Pancreas (tissue), 10 donors: ENCODE results near the gene POLR3H. TPM values are rescaled to one million over a fixed set of nuclear protein-coding genes. Genes with fewer than 3 reads are reported as not detected.

ENCODE experiments used
- ATAC-seq, 4 donors: fragments of 200-7000 bp; cut with Tn5 transposase; one replicate each; pipeline versions ENCODE4 v1.8.0 to v1.9.1; 2020; ENCODE audit warnings: mild to moderate bottlenecking in 4 of 4, moderate library complexity in 4 of 4
- DNase-seq, 6 donors: peaks; one replicate each; pipeline ENCODE4 v3.0.0-alpha.2; 2020
- FAIRE-seq: peaks from 2 replicates; lab custom pipeline; 2012; peaks lifted over from hg19 to GRCh38; lab: Jason Lieb, UNC
- H3K27ac ChIP-seq, 4 donors: fragments of 200-600 bp; sonication (generic); 1 replicate in 3 of 4; 2 replicates in 1 of 4; pipeline versions ENCODE4 v1.5.0 to v1.8.0; 2020
- H3K27me3 ChIP-seq, 4 donors: fragments of 200-600 bp; one replicate each; pipeline ENCODE4 v1.8.0; 2021
- H3K36me3 ChIP-seq, 3 donors: fragments of 200-600 bp; sonication (generic) in 1 of 3; one replicate each; pipeline versions ENCODE4 v1.5.0 to v1.8.0; 2020 to 2021
- H3K4me1 ChIP-seq, 3 donors: fragments of 200-600 bp; one replicate each; pipeline ENCODE4 v1.8.0; 2021
- H3K4me3 ChIP-seq, 4 donors: fragments of 200-600 bp; sonication (generic) in 2 of 4; one replicate each; pipeline versions ENCODE4 v1.5.0 to v1.8.0; 2020 to 2021
- H3K9me3 ChIP-seq, 4 donors: fragments of 200-600 bp; one replicate each; pipeline ENCODE4 v1.8.0; 2021
- CTCF ChIP-seq, 4 donors: fragments of 200-600 bp; sonication (generic) in 3 of 4; IDR thresholded peaks; one replicate each; pipeline versions ENCODE4 v1.5.0 to v1.8.0; 2021; ENCODE audit warnings: antibody characterized with exemption in 4 of 4
- WGBS, 2 donors: extraction: QIAGEN DNeasy Blood & Tissue Kit; methylation state at CpG; one replicate each; pipeline ENCODE4 v1.1.7; 2013; 5-methylcytosine and 5-hydroxymethylcytosine counted together
- intact Hi-C, 3 donors: fragments of 100-400 bp; cut with DNase I; formaldehyde crosslinking; loops; one replicate each; pipeline versions ENCODE4 v1.11.1 to v1.14.2; 2022
- polyA plus RNA-seq, 2 donors: library from polyadenylated mRNA; stranded (reverse); fragments of 200-250 nt; gene quantifications; one replicate each; pipeline ENCODE4 v1.2.3, GENCODE V29; 2013
- total RNA-seq, 6 donors: library from RNA; stranded (reverse); fragmentation: NEBNext Ultra II Directional in 4 of 6; extraction: Animal tissue kit (Norgen Biotek cat#: 25700) in 4 of 6; gene quantifications; one replicate each; pipeline versions ENCODE4 v1.2.1 to v1.2.4, GENCODE V29; 2021 to 2023
- donor health status: healthy with polysubstance abuse.
- donor health status: DM: no; HTN: no; CAD: no; lungs with moderate emphysema.
- donor health status: DM: no; HTN: no; CAD: no.
- donor health status: control.
- donor health status: control.
- donor health status: Bipolar disorder and iron deficiency.
- donor health status: DM: yes; HTN: yes; CAD: no.
- donor health status: DM: no; HTN: no; CAD: no.
- donor health status: DM: no; HTN: no; CAD: no.
- donor health status: DM: yes; HTN: yes; CAD: no.

Gene POLR3H
- total and polyA plus RNA-seq, 8 donors = 11.0 to 22.0 (median 14.4) TPM

GRCh38 chr22:41578818-41579217, 34.5 kb upstream of the POLR3H start:
- H3K27ac ChIP-seq = no peak overlapping the region
- peak in 1 of 6 donors; percentile 40 for DNase-seq
- H3K27me3 ChIP-seq = no peaks in the 10 kb centered on the region
- no peak for TF ChIP-seq CTCF (IDR thresholded peaks at IDR 0.05)
- no peak for FAIRE-seq
- H3K4me3 ChIP-seq = no peak overlapping the region
- peaks cover 0 to 30% (median 0%) of the 10 kb centered on the region in 3 donors for H3K36me3 ChIP-seq
- no peak for ATAC-seq
- intact Hi-C loops = no loop called here
- 87 to 89% methylated on average over 9 of the region's 9 CpGs for WGBS, 2 donors
- H3K4me1 ChIP-seq = no peaks in the 10 kb centered on the region
- no peaks in the 10 kb centered on the region for H3K9me3 ChIP-seq

GRCh38 chr22:41578114-41578513, 33.8 kb upstream of the POLR3H start:
- Histone ChIP-seq H3K9me3 (no peaks in the 10 kb centered on the region), H3K4me3 (no peak overlapping the region), H3K27ac (no peak overlapping the region), H3K27me3 (no peaks in the 10 kb centered on the region), H3K36me3 (peaks cover 0 to 26% (median 0%) of the 10 kb centered on the region in 3 donors), H3K4me1 (no peaks in the 10 kb centered on the region)
- DNase-seq = peak in 2 of 6 donors; percentile 32 to 48
- no peak for ATAC-seq
- no peak for FAIRE-seq
- intact Hi-C loops = no loop called here
- no peak for TF ChIP-seq CTCF (IDR thresholded peaks at IDR 0.05)
- 93 to 96% methylated on average over 8 of the region's 8 CpGs for WGBS, 2 donors

- ATAC-seq = peak; percentile 21 to 82 (median 68)
Observed at GRCh38 chr22:41576877-41577276, 32.6 kb upstream of the POLR3H start.

GRCh38 chr22:41575533-41575932, 31.3 kb upstream of the POLR3H start:
- 94 to 95% methylated on average over 13 to 15 of the region's 15 CpGs for WGBS, 2 donors
- intact Hi-C loops = no loop called here
- ATAC-seq (no peak), DNase-seq (peak in 1 of 6 donors; percentile 76), FAIRE-seq (no peak)
- no peaks in the 10 kb centered on the region for H3K4me1 ChIP-seq
- no peaks in the 10 kb centered on the region for H3K9me3 ChIP-seq
- no peak for TF ChIP-seq CTCF (IDR thresholded peaks at IDR 0.05)
- no peaks in the 10 kb centered on the region for H3K27me3 ChIP-seq
- H3K27ac ChIP-seq = no peak overlapping the region
- H3K36me3 ChIP-seq = peaks cover 0 to 16% (median 0%) of the 10 kb centered on the region in 3 donors
- no peak overlapping the region for H3K4me3 ChIP-seq

More at GRCh38 chr22:41576877-41577276, 32.6 kb upstream of the POLR3H start:
- intact Hi-C loops = no loop called here
- DNase-seq (peak in 4 of 6 donors; percentile 46 to 79 (median 64)), FAIRE-seq (no peak)
- no peaks in the 10 kb centered on the region for H3K27me3 ChIP-seq
- H3K9me3 ChIP-seq = no peaks in the 10 kb centered on the region
- 83 to 91% methylated on average over 9 of the region's 9 CpGs for WGBS, 2 donors
- H3K4me3 ChIP-seq = no peak overlapping the region
- no peak overlapping the region for H3K27ac ChIP-seq
- H3K4me1 ChIP-seq = no peaks in the 10 kb centered on the region
- peak in 3 of 4 donors; percentile 16 to 24 (median 18) for TF ChIP-seq CTCF (IDR thresholded peaks at IDR 0.05)
- peaks cover 0 to 17% (median 0%) of the 10 kb centered on the region in 3 donors for H3K36me3 ChIP-seq

- no peaks in the 10 kb centered on the region for H3K27me3 ChIP-seq
- TF ChIP-seq CTCF (IDR thresholded peaks at IDR 0.05) = no peak
- H3K27ac ChIP-seq = no peak overlapping the region
- H3K9me3 ChIP-seq = no peaks in the 10 kb centered on the region
- WGBS, 2 donors = 84 to 88% methylated on average over 26 of the region's 26 CpGs
- peak in 3 of 4 donors; percentile 14 to 26 (median 17) for ATAC-seq
- no peak for FAIRE-seq
- H3K4me1 ChIP-seq = no peaks in the 10 kb centered on the region
- peak in 3 of 6 donors; percentile 63 to 86 (median 63) for DNase-seq
- no peak overlapping the region for H3K4me3 ChIP-seq
- intact Hi-C loops = no loop called here
- H3K36me3 ChIP-seq = peaks cover 0 to 9% (median 0%) of the 10 kb centered on the region in 3 donors
Observed at GRCh38 chr22:41574847-41575381, 30.6 kb upstream of the POLR3H start.
